Activated T-cell treated with anti-CD3 and anti-CD28 coated beads, Interleukin-2, amount 50 U/mL, for 4 hours (primary cell): ENCODE data around the gene MAGI1. TPM values are rescaled to one million over a fixed set of nuclear protein-coding genes. Genes with fewer than 3 reads are reported as not detected.

Experiments
- ATAC-seq, 2 donors: fragments of 200-7000 bp; cut with Tn5 transposase; one replicate each; pipeline ENCODE4 v1.10.0; 2021
- DNase-seq: peaks from one replicate; pipeline ENCODE4 v3.0.0-alpha.2; 2020
- H3K27me3 Mint-ChIP-seq: one replicate; pipeline ENCODE4 v1.8.0; 2021; ENCODE audit warnings: low read depth, mixed read lengths
- H3K36me3 Mint-ChIP-seq: one replicate; pipeline ENCODE4 v1.8.0; 2022; ENCODE audit warnings: mixed read lengths; ENCODE audit not compliant: insufficient read depth
- H3K4me1 Mint-ChIP-seq: one replicate; pipeline ENCODE4 v1.8.0; 2021; ENCODE audit warnings: low read depth, mixed read lengths
- H3K4me3 Mint-ChIP-seq: one replicate; pipeline ENCODE4 v1.8.0; 2021; ENCODE audit warnings: mild to moderate bottlenecking, moderate library complexity, mixed read lengths
- H3K9me3 Mint-ChIP-seq: one replicate; pipeline ENCODE4 v1.8.0; 2021; ENCODE audit warnings: mixed read lengths
- total RNA-seq, 3 donors: library from RNA; stranded (reverse); gene quantifications; one replicate each; pipeline ENCODE4 v1.2.1, GENCODE V29; 2021

Gene MAGI1
- total RNA-seq, 3 donors from 2014 or later, result 0.45 to 0.76 (median 0.46) TPM

GRCh38 chr3:65564483-65564882 is 474.2 kb downstream of the MAGI1 start:
- Mint-ChIP-seq H3K36me3 (no peaks in the 10 kb centered on the region), H3K4me1 (no peaks in the 10 kb centered on the region), H3K4me3 (no peak overlapping the region), H3K9me3 (peaks cover 3% of the 10 kb centered on the region), H3K27me3 (no peaks in the 10 kb centered on the region)
- no peak for DNase-seq
- ATAC-seq, result no peak

- no peak overlapping the region for H3K4me3 Mint-ChIP-seq
- DNase-seq (no peak), ATAC-seq (no peak)
- H3K9me3 Mint-ChIP-seq, result peaks cover under 1% of the 10 kb centered on the region
- H3K36me3 Mint-ChIP-seq, result no peaks in the 10 kb centered on the region
- no peaks in the 10 kb centered on the region for H3K4me1 Mint-ChIP-seq
- H3K27me3 Mint-ChIP-seq, result no peaks in the 10 kb centered on the region
Observed at GRCh38 chr3:65563861-65564260, 474.9 kb downstream of the MAGI1 start.

- no peaks in the 10 kb centered on the region for H3K36me3 Mint-ChIP-seq
- no peaks in the 10 kb centered on the region for H3K9me3 Mint-ChIP-seq
- ATAC-seq, result no peak
- H3K4me3 Mint-ChIP-seq, result no peak overlapping the region
- no peaks in the 10 kb centered on the region for H3K27me3 Mint-ChIP-seq
- DNase-seq, result no peak
- H3K4me1 Mint-ChIP-seq, result no peaks in the 10 kb centered on the region
Observed at GRCh38 chr3:65562447-65562846, 476.3 kb downstream of the MAGI1 start.

- no peak for ATAC-seq
- Mint-ChIP-seq H3K4me3 (no peak overlapping the region), H3K9me3 (no peaks in the 10 kb centered on the region), H3K36me3 (no peaks in the 10 kb centered on the region), H3K4me1 (no peaks in the 10 kb centered on the region), H3K27me3 (no peaks in the 10 kb centered on the region)
- DNase-seq, result no peak
Observed at GRCh38 chr3:65561617-65562016, 477.1 kb downstream of the MAGI1 start.

- no peak for ATAC-seq
- Mint-ChIP-seq H3K36me3 (no peaks in the 10 kb centered on the region), H3K4me1 (no peaks in the 10 kb centered on the region), H3K27me3 (no peaks in the 10 kb centered on the region), H3K9me3 (no peaks in the 10 kb centered on the region), H3K4me3 (no peak overlapping the region)
- DNase-seq, result no peak
Observed at GRCh38 chr3:65560901-65561300, 477.8 kb downstream of the MAGI1 start.

GRCh38 chr3:65560133-65560532 is 478.6 kb downstream of the MAGI1 start:
- Mint-ChIP-seq H3K36me3 (no peaks in the 10 kb centered on the region), H3K27me3 (no peaks in the 10 kb centered on the region), H3K9me3 (no peaks in the 10 kb centered on the region), H3K4me3 (no peak overlapping the region), H3K4me1 (no peaks in the 10 kb centered on the region)
- no peak for ATAC-seq
- no peak for DNase-seq

- DNase-seq (no peak), ATAC-seq (no peak)
- Mint-ChIP-seq H3K4me3 (no peak overlapping the region), H3K4me1 (no peaks in the 10 kb centered on the region), H3K36me3 (no peaks in the 10 kb centered on the region), H3K9me3 (no peaks in the 10 kb centered on the region), H3K27me3 (no peaks in the 10 kb centered on the region)
Observed at GRCh38 chr3:65559643-65560042, 479.1 kb downstream of the MAGI1 start.

GRCh38 chr3:65558826-65559225 is 479.9 kb downstream of the MAGI1 start:
- H3K4me3 Mint-ChIP-seq, result no peak overlapping the region
- H3K27me3 Mint-ChIP-seq, result no peaks in the 10 kb centered on the region
- no peaks in the 10 kb centered on the region for H3K4me1 Mint-ChIP-seq
- no peaks in the 10 kb centered on the region for H3K36me3 Mint-ChIP-seq
- no peak for DNase-seq
- no peaks in the 10 kb centered on the region for H3K9me3 Mint-ChIP-seq
- ATAC-seq, result no peak

- Mint-ChIP-seq H3K4me3 (no peak overlapping the region), H3K4me1 (no peaks in the 10 kb centered on the region), H3K36me3 (no peaks in the 10 kb centered on the region), H3K9me3 (no peaks in the 10 kb centered on the region), H3K27me3 (no peaks in the 10 kb centered on the region)
- DNase-seq (no peak), ATAC-seq (no peak)
Observed at GRCh38 chr3:65557899-65558564, 480.7 kb downstream of the MAGI1 start.

GRCh38 chr3:65556934-65557577 is 481.7 kb downstream of the MAGI1 start:
- DNase-seq, result no peak
- H3K4me3 Mint-ChIP-seq, result no peak overlapping the region
- H3K9me3 Mint-ChIP-seq, result no peaks in the 10 kb centered on the region
- ATAC-seq, result no peak
- no peaks in the 10 kb centered on the region for H3K36me3 Mint-ChIP-seq
- no peaks in the 10 kb centered on the region for H3K4me1 Mint-ChIP-seq
- no peaks in the 10 kb centered on the region for H3K27me3 Mint-ChIP-seq

- Mint-ChIP-seq H3K9me3 (no peaks in the 10 kb centered on the region), H3K36me3 (no peaks in the 10 kb centered on the region), H3K4me1 (no peaks in the 10 kb centered on the region), H3K4me3 (no peak overlapping the region), H3K27me3 (peaks cover 15% of the 10 kb centered on the region)
- DNase-seq (no peak), ATAC-seq (no peak)
Observed at GRCh38 chr3:65552434-65552833, 486.3 kb downstream of the MAGI1 start.

GRCh38 chr3:65551945-65552344 is 486.8 kb downstream of the MAGI1 start:
- Mint-ChIP-seq H3K9me3 (no peaks in the 10 kb centered on the region), H3K27me3 (peaks cover 15% of the 10 kb centered on the region), H3K4me1 (no peaks in the 10 kb centered on the region), H3K4me3 (no peak overlapping the region), H3K36me3 (no peaks in the 10 kb centered on the region)
- ATAC-seq, result no peak
- no peak for DNase-seq

- H3K4me1 Mint-ChIP-seq, result no peaks in the 10 kb centered on the region
- H3K36me3 Mint-ChIP-seq, result no peaks in the 10 kb centered on the region
- ATAC-seq, result no peak
- H3K27me3 Mint-ChIP-seq, result peaks cover 15% of the 10 kb centered on the region
- no peak overlapping the region for H3K4me3 Mint-ChIP-seq
- no peak for DNase-seq
- no peaks in the 10 kb centered on the region for H3K9me3 Mint-ChIP-seq
Observed at GRCh38 chr3:65550137-65550536, 488.6 kb downstream of the MAGI1 start.

- Mint-ChIP-seq H3K9me3 (no peaks in the 10 kb centered on the region), H3K36me3 (no peaks in the 10 kb centered on the region)
- no peak for ATAC-seq
Observed at GRCh38 chr3:65549626-65549959, 489.1 kb downstream of the MAGI1 start.

GRCh38 chr3:65548848-65549625 is 489.7 kb downstream of the MAGI1 start:
- no peaks in the 10 kb centered on the region for H3K9me3 Mint-ChIP-seq
- H3K4me1 Mint-ChIP-seq, result no peaks in the 10 kb centered on the region
- peaks cover 15% of the 10 kb centered on the region for H3K27me3 Mint-ChIP-seq
- no peaks in the 10 kb centered on the region for H3K36me3 Mint-ChIP-seq
- H3K4me3 Mint-ChIP-seq, result no peak overlapping the region
- no peak for DNase-seq
- ATAC-seq, result no peak

More at GRCh38 chr3:65549626-65549959, 489.1 kb downstream of the MAGI1 start:
- H3K27me3 Mint-ChIP-seq, result peaks cover 15% of the 10 kb centered on the region
- DNase-seq, result no peak
- H3K4me3 Mint-ChIP-seq, result no peak overlapping the region
- no peaks in the 10 kb centered on the region for H3K4me1 Mint-ChIP-seq
